Stomach (tissue), 4 donors: ENCODE measurements around the gene TMEM242.

Source experiments
- EP300 ChIP-seq: sonication (generic); formaldehyde crosslinking; IDR thresholded peaks from one replicate; pipeline ENCODE4 v1.6.1; 2017; ENCODE audit warnings: antibody characterized with exemption
- POLR2A ChIP-seq, 4 donors: fragments of 450-650 bp; IDR thresholded peaks; one replicate each; pipeline ENCODE4 v1.6.1; 2016; ENCODE audit warnings: antibody characterized with exemption in 4 of 4, control low read depth in 2 of 4, mild to moderate bottlenecking in 1 of 4, moderate library complexity in 1 of 4
- POLR2AphosphoS5 ChIP-seq, 3 donors: sonication (generic); formaldehyde crosslinking; IDR thresholded peaks; one replicate each; pipeline ENCODE4 v1.6.1; 2016; ENCODE audit warnings: antibody characterized with exemption in 3 of 3

DNA sequence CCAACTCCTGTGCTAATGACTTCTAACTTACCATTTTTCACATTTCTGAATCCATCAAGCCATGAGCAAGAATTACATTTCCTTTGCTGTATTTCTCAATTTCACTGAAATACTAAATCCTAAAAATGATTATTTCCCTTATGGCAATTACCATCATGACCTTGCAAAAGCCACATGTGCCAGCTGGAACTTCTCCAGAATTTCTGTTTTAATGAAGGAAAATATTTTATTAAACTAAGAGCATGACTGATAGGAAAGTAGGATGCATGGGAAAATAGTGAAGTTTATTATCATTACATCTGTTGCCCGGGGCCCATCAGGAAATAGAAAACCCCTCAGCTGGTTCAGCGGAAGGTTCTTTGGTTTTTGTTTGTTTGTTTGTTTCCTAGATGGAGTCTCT lies 14.4 kb upstream of the TMEM242 start:
- TF ChIP-seq POLR2AphosphoS5 (IDR thresholded peaks at IDR 0.05) (no peak), POLR2A (IDR thresholded peaks at IDR 0.05) (no peak), EP300 (no peak)
